WTC11 (cell line): ENCODE results near the gene HBG1.
"Not testable (repeated sequence)": the region's sequence is repeated elsewhere in the genome, so short reads cannot be mapped to it uniquely, and the experiment has no call there.

Experiments used
- CTCF ChIP-seq: fragments of 200-600 bp; IDR thresholded peaks from 2 replicates; pipeline ENCODE4 v1.8.0; 2022; ENCODE audit warnings: antibody characterized with exemption
- ELF4 ChIP-seq: sonication (generic); formaldehyde crosslinking; IDR thresholded peaks from 2 replicates; pipeline ENCODE4 v1.8.1; 2022; ENCODE audit warnings: low read depth, mild to moderate bottlenecking, moderate library complexity, missing genetic modification reagents
- MXD4 ChIP-seq: fragments of 250-450 bp; sonication (Bioruptor Pico); IDR thresholded peaks from 2 replicates; pipeline ENCODE4 v1.8.0; 2021; ENCODE audit warnings: mild to moderate bottlenecking, moderate library complexity, borderline replicate concordance
- NR3C1 ChIP-seq: sonication (generic); formaldehyde crosslinking; conservative IDR thresholded peaks from 2 replicates; pipeline ENCODE4 v1.8.1; 2023; ENCODE audit warnings: low read depth, mild to moderate bottlenecking, missing genetic modification reagents
- ZNF512 ChIP-seq: sonication (generic); formaldehyde crosslinking; IDR thresholded peaks from 2 replicates; pipeline ENCODE4 v1.8.1; 2022; ENCODE audit warnings: missing genetic modification reagents, borderline replicate concordance

- not testable (repeated sequence) for TF ChIP-seq CTCF; ZNF512; MXD4; NR3C1 (CRISPR knock-in tag); ELF4 (CRISPR knock-in tag)
Measured at GRCh38 chr11:5253440-5253839, 3.8 kb upstream of the HBG1 start.
